NK-92 (cell line): ENCODE measurements around the gene NECTIN1.

Source experiments
- DNase-seq: peaks from one replicate; lab custom pipeline; 2025; ENCODE audit not compliant: unreplicated experiment; lab: John Stamatoyannopoulos, UW

NECTIN1 gene

GRCh38 chr11:119713359-119714040, 15.5 kb downstream of the NECTIN1 start:
- no peak for DNase-seq

GRCh38 chr11:119712459-119713358, 16.3 kb downstream of the NECTIN1 start:
- no peak for DNase-seq

GRCh38 chr11:119712006-119712405, 17.0 kb downstream of the NECTIN1 start:
- no peak for DNase-seq

GRCh38 chr11:119711476-119711875, 17.5 kb downstream of the NECTIN1 start:
- no peak for DNase-seq

GRCh38 chr11:119710417-119710816, 18.6 kb downstream of the NECTIN1 start:
- no peak for DNase-seq

GRCh38 chr11:119709638-119710346, 19.2 kb downstream of the NECTIN1 start:
- no peak for DNase-seq

GRCh38 chr11:119709171-119709570, 19.8 kb downstream of the NECTIN1 start:
- no peak for DNase-seq

GRCh38 chr11:119708384-119708783, 20.6 kb downstream of the NECTIN1 start:
- no peak for DNase-seq

- no peak for DNase-seq
Measured at GRCh38 chr11:119706887-119707286, 22.1 kb downstream of the NECTIN1 start.

GRCh38 chr11:119706029-119706428, 23.0 kb downstream of the NECTIN1 start:
- DNase-seq: no peak

- DNase-seq: no peak
Measured at GRCh38 chr11:119705362-119705761, 23.6 kb downstream of the NECTIN1 start.

GRCh38 chr11:119704849-119705248, 24.2 kb downstream of the NECTIN1 start:
- no peak for DNase-seq

GRCh38 chr11:119701591-119702549, 27.1 kb downstream of the NECTIN1 start:
- DNase-seq: no peak

- no peak for DNase-seq
Measured at GRCh38 chr11:119700536-119701346, 28.3 kb downstream of the NECTIN1 start.

GRCh38 chr11:119700030-119700429, 29.0 kb downstream of the NECTIN1 start:
- DNase-seq: no peak

GRCh38 chr11:119699227-119699626, 29.8 kb downstream of the NECTIN1 start:
- DNase-seq: no peak

GRCh38 chr11:119697882-119698281, 31.1 kb downstream of the NECTIN1 start:
- no peak for DNase-seq

- DNase-seq: no peak
Measured at GRCh38 chr11:119697445-119697844, 31.6 kb downstream of the NECTIN1 start.

- no peak for DNase-seq
Measured at GRCh38 chr11:119696378-119697222, 32.4 kb downstream of the NECTIN1 start.
